ENCODE measurements around the gene C19orf81.
"Not testable (repeated sequence)": the region's sequence is repeated elsewhere in the genome, so short reads cannot be mapped to it uniquely, and the experiment has no call there.

DNA sequence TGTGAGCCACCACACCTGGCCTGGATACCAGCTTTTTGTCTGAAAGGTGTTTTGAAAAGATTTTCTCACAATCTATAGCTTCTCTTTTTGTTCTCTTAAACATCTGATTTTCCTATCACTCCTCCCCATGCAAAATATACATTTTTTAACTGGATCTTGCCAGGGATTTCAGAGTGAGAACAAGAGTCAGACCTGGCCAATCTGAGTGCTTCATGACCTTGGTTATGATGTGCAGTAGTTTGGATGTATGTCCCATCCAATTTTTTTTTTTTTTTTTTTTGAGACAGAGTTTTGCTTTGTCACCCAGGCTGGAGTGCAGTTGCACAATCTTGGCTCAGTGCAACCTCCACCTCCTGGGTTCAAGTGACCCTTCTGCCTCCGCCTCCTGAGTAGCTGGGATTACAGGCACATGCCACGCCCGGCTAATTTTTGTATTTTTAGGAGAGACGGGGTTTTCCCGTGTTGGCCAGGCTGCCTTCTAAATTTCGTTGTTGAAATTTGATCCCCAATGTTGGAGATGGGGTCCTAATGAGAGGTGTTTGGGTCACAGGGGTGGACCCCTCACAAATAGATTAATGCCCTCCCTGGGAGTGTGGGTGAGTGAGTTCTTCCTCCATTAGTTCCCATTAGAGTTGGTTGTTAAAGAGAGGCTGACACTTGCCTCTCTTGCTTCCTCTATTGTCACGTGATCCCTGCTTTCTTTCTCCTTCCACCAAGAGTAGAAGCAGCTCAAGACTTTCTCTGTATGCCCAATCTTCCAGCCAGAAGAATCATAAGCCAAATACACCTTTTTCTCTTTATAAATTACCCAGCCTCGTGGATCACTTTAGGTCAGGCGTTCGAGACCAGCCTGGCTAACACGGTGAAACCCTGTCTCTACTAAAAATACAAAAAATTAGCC lies 36.5 kb upstream of the C19orf81 start:
- TF ChIP-seq, protein P1, sequence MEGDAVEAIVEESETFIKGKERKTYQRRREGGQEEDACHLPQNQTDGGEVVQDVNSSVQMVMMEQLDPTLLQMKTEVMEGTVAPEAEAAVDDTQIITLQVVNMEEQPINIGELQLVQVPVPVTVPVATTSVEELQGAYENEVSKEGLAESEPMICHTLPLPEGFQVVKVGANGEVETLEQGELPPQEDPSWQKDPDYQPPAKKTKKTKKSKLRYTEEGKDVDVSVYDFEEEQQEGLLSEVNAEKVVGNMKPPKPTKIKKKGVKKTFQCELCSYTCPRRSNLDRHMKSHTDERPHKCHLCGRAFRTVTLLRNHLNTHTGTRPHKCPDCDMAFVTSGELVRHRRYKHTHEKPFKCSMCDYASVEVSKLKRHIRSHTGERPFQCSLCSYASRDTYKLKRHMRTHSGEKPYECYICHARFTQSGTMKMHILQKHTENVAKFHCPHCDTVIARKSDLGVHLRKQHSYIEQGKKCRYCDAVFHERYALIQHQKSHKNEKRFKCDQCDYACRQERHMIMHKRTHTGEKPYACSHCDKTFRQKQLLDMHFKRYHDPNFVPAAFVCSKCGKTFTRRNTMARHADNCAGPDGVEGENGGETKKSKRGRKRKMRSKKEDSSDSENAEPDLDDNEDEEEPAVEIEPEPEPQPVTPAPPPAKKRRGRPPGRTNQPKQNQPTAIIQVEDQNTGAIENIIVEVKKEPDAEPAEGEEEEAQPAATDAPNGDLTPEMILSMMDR (IDR thresholded peaks at IDR 0.05; ENCODE audit: low read length): not testable (repeated sequence)
- not testable (repeated sequence) for TF ChIP-seq EZH2 (IDR thresholded peaks at IDR 0.05; ENCODE audit: borderline replicate concordance, low read length)
